SK-N-SH treated with all-trans-retinoic acid at 6 μM for 48 hours (cell line): ENCODE measurements around the gene PAMR1.

ENCODE experiments used
- ATAC-seq: fragments of 200-7000 bp; cut with Tn5 transposase; 3 replicates; pipeline ENCODE4 v1.9.1; 2020; ENCODE audit warnings: mild to moderate bottlenecking, moderate library complexity
- BACH2 ChIP-seq: fragments of 250-450 bp; sonication (Bioruptor Pico); IDR thresholded peaks from 2 replicates; pipeline ENCODE4 v1.9.0; 2021; ENCODE audit warnings: mild to moderate bottlenecking, borderline replicate concordance
- CREB5 ChIP-seq: fragments of 250-450 bp; sonication (Bioruptor Pico); IDR thresholded peaks from 2 replicates; pipeline ENCODE4 v1.5.1; 2020; ENCODE audit warnings: low read depth, mild to moderate bottlenecking, moderate library complexity
- CSDC2 ChIP-seq: fragments of 250-450 bp; sonication (Bioruptor Pico); IDR thresholded peaks from 2 replicates; pipeline ENCODE4 v1.5.0; 2020; ENCODE audit warnings: mild to moderate bottlenecking, moderate library complexity
- ESRRG ChIP-seq: fragments of 250-450 bp; sonication (Bioruptor Pico); IDR thresholded peaks from 2 replicates; pipeline ENCODE4 v1.6.1; 2021; ENCODE audit warnings: mild to moderate bottlenecking
- GLIS3 ChIP-seq: fragments of 250-450 bp; sonication (Bioruptor Pico); IDR thresholded peaks from 2 replicates; pipeline ENCODE4 v1.5.0; 2020; ENCODE audit warnings: mild to moderate bottlenecking, moderate library complexity
- ISL1 ChIP-seq: fragments of 250-450 bp; sonication (Bioruptor Pico); IDR thresholded peaks from 2 replicates; pipeline ENCODE4 v2.1.2; 2022; ENCODE audit warnings: mild to moderate bottlenecking, moderate library complexity
- OSR1 ChIP-seq: fragments of 250-450 bp; sonication (Bioruptor Pico); IDR thresholded peaks from 2 replicates; pipeline ENCODE4 v1.8.0; 2022; ENCODE audit warnings: moderate library complexity, mild to moderate bottlenecking, inconsistent platforms
- POU6F1 ChIP-seq: fragments of 250-450 bp; sonication (Bioruptor Pico); IDR thresholded peaks from 2 replicates; pipeline ENCODE4 v1.8.0; 2021; ENCODE audit warnings: low read depth, mild to moderate bottlenecking, moderate library complexity, borderline replicate concordance
- PPARA ChIP-seq: fragments of 250-450 bp; sonication (Bioruptor Pico); IDR thresholded peaks from 2 replicates; pipeline ENCODE4 v1.5.0; 2020; ENCODE audit warnings: mild to moderate bottlenecking, borderline replicate concordance
- TCF4 ChIP-seq: fragments of 250-450 bp; sonication (Bioruptor Pico); IDR thresholded peaks from 2 replicates; pipeline ENCODE4 v1.8.0; 2021; ENCODE audit warnings: mild to moderate bottlenecking, moderate library complexity, borderline replicate concordance
- ZFP3 ChIP-seq: fragments of 250-450 bp; sonication (Bioruptor Pico); IDR thresholded peaks from 2 replicates; pipeline ENCODE4 v1.5.0; 2020; ENCODE audit warnings: mild to moderate bottlenecking, moderate library complexity
- ZNF565 ChIP-seq: fragments of 450-650 bp; formaldehyde crosslinking; conservative IDR thresholded peaks from 2 replicates; pipeline ENCODE4 v1.5.0; 2020; ENCODE audit warnings: low read depth, mild to moderate bottlenecking, moderate library complexity
- ZNF8 ChIP-seq: fragments of 450-650 bp; formaldehyde crosslinking; IDR thresholded peaks from 2 replicates; pipeline ENCODE4 v1.5.0; 2020; ENCODE audit warnings: mild to moderate bottlenecking, moderate library complexity
- TF ChIP-seq, protein P1 (sequence below): fragments of 250-450 bp; sonication (Bioruptor Pico); IDR thresholded peaks from 2 replicates; pipeline ENCODE4 v1.5.0; 2020; ENCODE audit warnings: mild to moderate bottlenecking, moderate library complexity
- TF ChIP-seq, protein P2 (sequence below): fragments of 250-450 bp; sonication (Bioruptor Pico); IDR thresholded peaks from 2 replicates; pipeline ENCODE4 v1.5.1; 2021; ENCODE audit warnings: mild to moderate bottlenecking, moderate library complexity
- TF ChIP-seq, protein P3 (sequence below): fragments of 250-450 bp; sonication (Bioruptor Pico); IDR thresholded peaks from 2 replicates; pipeline ENCODE4 v1.8.0; 2020; ENCODE audit warnings: mild to moderate bottlenecking, moderate library complexity, borderline replicate concordance

PAMR1 gene

DNA sequence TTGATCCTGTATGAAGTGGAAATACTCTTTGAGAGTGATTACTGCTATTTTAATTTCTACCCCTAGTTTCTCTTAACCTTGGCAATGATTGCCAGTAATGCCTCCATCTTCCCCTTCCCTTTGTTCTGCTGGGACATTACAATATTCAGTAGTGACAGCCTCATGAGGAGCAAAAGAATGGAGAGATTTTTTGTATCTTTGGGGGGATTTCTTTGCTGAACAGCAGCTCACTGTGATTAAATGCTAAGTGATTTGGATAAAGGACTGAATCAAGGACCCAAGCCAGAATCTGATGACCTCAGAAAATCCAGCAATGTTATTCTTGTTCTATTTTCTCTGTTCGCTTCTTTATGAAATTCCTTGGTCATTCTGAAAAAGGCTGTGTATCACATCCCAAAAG lies 99.1 kb downstream of the PAMR1 start (continued):
- no peak for TF ChIP-seq CREB5 (CRISPR knock-in tag)
- no peak for TF ChIP-seq ZNF565 (CRISPR knock-in tag)
- TF ChIP-seq ZNF8 (CRISPR knock-in tag) = no peak
- no peak for TF ChIP-seq ZFP3 (CRISPR knock-in tag)
- no peak for TF ChIP-seq POU6F1 (CRISPR knock-in tag)
- no peak for TF ChIP-seq CSDC2

GRCh38 chr11:35425603-35426212 lies 99.7 kb downstream of the PAMR1 start:
- TF ChIP-seq, protein P1, sequence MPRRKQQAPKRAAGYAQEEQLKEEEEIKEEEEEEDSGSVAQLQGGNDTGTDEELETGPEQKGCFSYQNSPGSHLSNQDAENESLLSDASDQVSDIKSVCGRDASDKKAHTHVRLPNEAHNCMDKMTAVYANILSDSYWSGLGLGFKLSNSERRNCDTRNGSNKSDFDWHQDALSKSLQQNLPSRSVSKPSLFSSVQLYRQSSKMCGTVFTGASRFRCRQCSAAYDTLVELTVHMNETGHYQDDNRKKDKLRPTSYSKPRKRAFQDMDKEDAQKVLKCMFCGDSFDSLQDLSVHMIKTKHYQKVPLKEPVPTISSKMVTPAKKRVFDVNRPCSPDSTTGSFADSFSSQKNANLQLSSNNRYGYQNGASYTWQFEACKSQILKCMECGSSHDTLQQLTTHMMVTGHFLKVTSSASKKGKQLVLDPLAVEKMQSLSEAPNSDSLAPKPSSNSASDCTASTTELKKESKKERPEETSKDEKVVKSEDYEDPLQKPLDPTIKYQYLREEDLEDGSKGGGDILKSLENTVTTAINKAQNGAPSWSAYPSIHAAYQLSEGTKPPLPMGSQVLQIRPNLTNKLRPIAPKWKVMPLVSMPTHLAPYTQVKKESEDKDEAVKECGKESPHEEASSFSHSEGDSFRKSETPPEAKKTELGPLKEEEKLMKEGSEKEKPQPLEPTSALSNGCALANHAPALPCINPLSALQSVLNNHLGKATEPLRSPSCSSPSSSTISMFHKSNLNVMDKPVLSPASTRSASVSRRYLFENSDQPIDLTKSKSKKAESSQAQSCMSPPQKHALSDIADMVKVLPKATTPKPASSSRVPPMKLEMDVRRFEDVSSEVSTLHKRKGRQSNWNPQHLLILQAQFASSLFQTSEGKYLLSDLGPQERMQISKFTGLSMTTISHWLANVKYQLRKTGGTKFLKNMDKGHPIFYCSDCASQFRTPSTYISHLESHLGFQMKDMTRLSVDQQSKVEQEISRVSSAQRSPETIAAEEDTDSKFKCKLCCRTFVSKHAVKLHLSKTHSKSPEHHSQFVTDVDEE (CRISPR knock-in tag) = no peak
- no peak for TF ChIP-seq BACH2
- TF ChIP-seq ISL1 = no peak
- TF ChIP-seq OSR1 = no peak
- TF ChIP-seq GLIS3 (CRISPR knock-in tag) = no peak
- TF ChIP-seq ESRRG (CRISPR knock-in tag) = no peak
- no peak for TF ChIP-seq ZFP3 (CRISPR knock-in tag)
- TF ChIP-seq, protein P2, sequence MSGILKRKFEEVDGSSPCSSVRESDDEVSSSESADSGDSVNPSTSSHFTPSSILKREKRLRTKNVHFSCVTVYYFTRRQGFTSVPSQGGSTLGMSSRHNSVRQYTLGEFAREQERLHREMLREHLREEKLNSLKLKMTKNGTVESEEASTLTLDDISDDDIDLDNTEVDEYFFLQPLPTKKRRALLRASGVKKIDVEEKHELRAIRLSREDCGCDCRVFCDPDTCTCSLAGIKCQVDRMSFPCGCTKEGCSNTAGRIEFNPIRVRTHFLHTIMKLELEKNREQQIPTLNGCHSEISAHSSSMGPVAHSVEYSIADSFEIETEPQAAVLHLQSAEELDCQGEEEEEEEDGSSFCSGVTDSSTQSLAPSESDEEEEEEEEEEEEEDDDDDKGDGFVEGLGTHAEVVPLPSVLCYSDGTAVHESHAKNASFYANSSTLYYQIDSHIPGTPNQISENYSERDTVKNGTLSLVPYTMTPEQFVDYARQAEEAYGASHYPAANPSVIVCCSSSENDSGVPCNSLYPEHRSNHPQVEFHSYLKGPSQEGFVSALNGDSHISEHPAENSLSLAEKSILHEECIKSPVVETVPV (CRISPR knock-in tag) = no peak
- TF ChIP-seq, protein P3, sequence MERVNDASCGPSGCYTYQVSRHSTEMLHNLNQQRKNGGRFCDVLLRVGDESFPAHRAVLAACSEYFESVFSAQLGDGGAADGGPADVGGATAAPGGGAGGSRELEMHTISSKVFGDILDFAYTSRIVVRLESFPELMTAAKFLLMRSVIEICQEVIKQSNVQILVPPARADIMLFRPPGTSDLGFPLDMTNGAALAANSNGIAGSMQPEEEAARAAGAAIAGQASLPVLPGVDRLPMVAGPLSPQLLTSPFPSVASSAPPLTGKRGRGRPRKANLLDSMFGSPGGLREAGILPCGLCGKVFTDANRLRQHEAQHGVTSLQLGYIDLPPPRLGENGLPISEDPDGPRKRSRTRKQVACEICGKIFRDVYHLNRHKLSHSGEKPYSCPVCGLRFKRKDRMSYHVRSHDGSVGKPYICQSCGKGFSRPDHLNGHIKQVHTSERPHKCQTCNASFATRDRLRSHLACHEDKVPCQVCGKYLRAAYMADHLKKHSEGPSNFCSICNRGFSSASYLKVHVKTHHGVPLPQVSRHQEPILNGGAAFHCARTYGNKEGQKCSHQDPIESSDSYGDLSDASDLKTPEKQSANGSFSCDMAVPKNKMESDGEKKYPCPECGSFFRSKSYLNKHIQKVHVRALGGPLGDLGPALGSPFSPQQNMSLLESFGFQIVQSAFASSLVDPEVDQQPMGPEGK (CRISPR knock-in tag) = no peak
- TF ChIP-seq PPARA (CRISPR knock-in tag) = no peak
- TF ChIP-seq TCF4 (CRISPR knock-in tag) = no peak
- no peak for TF ChIP-seq CSDC2
- ATAC-seq = no peak

- no peak for ATAC-seq
- TF ChIP-seq POU6F1 (CRISPR knock-in tag) (no peak), PPARA (CRISPR knock-in tag) (no peak), ESRRG (CRISPR knock-in tag) (no peak), GLIS3 (CRISPR knock-in tag) (no peak)
Observed at GRCh38 chr11:35424157-35424940, 101.1 kb downstream of the PAMR1 start.
